Parathyroid adenoma (tissue), 2 donors: ENCODE data around the gene USP13.

ENCODE experiments used
- H2AFZ ChIP-seq: fragments of 300-600 bp; sonication (generic); one replicate; pipeline ENCODE4 v1.7.0; 2017; ENCODE audit warnings: antibody characterized with exemption, mild to moderate bottlenecking
- H3K27ac ChIP-seq: fragments of 300-600 bp; sonication (generic); one replicate; pipeline ENCODE4 v1.7.0; 2017
- H3K27me3 ChIP-seq: fragments of 300-600 bp; sonication (generic); one replicate; pipeline ENCODE4 v1.7.0; 2017; ENCODE audit warnings: low read length; ENCODE audit not compliant: control insufficient read depth, insufficient read depth
- H3K36me3 ChIP-seq: fragments of 300-600 bp; sonication (generic); one replicate; pipeline ENCODE4 v1.7.0; 2017; ENCODE audit warnings: low read length; ENCODE audit not compliant: control insufficient read depth, insufficient read depth
- H3K4me1 ChIP-seq: fragments of 300-600 bp; sonication (generic); one replicate; pipeline ENCODE4 v1.7.0; 2017; ENCODE audit warnings: control low read depth
- H3K4me2 ChIP-seq: fragments of 300-600 bp; sonication (generic); one replicate; pipeline ENCODE4 v1.7.0; 2017; ENCODE audit warnings: low read length
- H3K4me3 ChIP-seq: fragments of 300-600 bp; sonication (generic); one replicate; pipeline ENCODE4 v1.7.0; 2017; ENCODE audit warnings: low read depth, low read length
- H3K79me2 ChIP-seq: fragments of 300-600 bp; sonication (generic); one replicate; pipeline ENCODE4 v1.7.0; 2017; ENCODE audit warnings: control low read depth
- H3K9ac ChIP-seq: fragments of 300-600 bp; sonication (generic); one replicate; pipeline ENCODE4 v1.7.0; 2017; ENCODE audit warnings: mild to moderate bottlenecking
- H3K9me3 ChIP-seq: fragments of 300-600 bp; sonication (generic); one replicate; pipeline ENCODE4 v1.7.0; 2017; ENCODE audit warnings: low read length; ENCODE audit not compliant: control insufficient read depth
- CTCF ChIP-seq: fragments of 300-600 bp; sonication (generic); IDR thresholded peaks from one replicate; pipeline ENCODE4 v1.7.0; 2017; ENCODE audit warnings: antibody characterized with exemption, mild to moderate bottlenecking
- donor health status: primary hyperparathyroidism.

The USP13 gene

GRCh38 chr3:179663093-179663492 is 10.3 kb downstream of the USP13 start:
- no peaks in the 10 kb centered on the region for H3K36me3 ChIP-seq
- H3K27ac ChIP-seq: no peak overlapping the region
- no peak for TF ChIP-seq CTCF
- no peaks in the 10 kb centered on the region for H3K4me1 ChIP-seq
- H3K4me2 ChIP-seq: no peak overlapping the region
- H3K9ac ChIP-seq: no peak overlapping the region
- no peak overlapping the region for H2AFZ ChIP-seq
- H3K27me3 ChIP-seq: no peaks in the 10 kb centered on the region
- peaks cover 13% of the 10 kb centered on the region for H3K79me2 ChIP-seq
- H3K9me3 ChIP-seq: no peaks in the 10 kb centered on the region
- no peak overlapping the region for H3K4me3 ChIP-seq

- Histone ChIP-seq H3K9me3 (no peaks in the 10 kb centered on the region), H3K9ac (no peak overlapping the region), H3K27ac (no peak overlapping the region), H3K4me3 (no peak overlapping the region), H3K36me3 (no peaks in the 10 kb centered on the region), H3K4me1 (no peaks in the 10 kb centered on the region), H3K27me3 (no peaks in the 10 kb centered on the region), H2AFZ (no peak overlapping the region), H3K4me2 (no peak overlapping the region), H3K79me2 (peaks cover 9% of the 10 kb centered on the region)
- no peak for TF ChIP-seq CTCF
Observed at GRCh38 chr3:179666030-179666429, 13.2 kb downstream of the USP13 start.

GRCh38 chr3:179666436-179667035 is 13.7 kb downstream of the USP13 start:
- TF ChIP-seq CTCF: no peak
- H3K4me2 ChIP-seq: no peak overlapping the region
- H2AFZ ChIP-seq: no peak overlapping the region
- no peak overlapping the region for H3K4me3 ChIP-seq
- no peaks in the 10 kb centered on the region for H3K36me3 ChIP-seq
- H3K9ac ChIP-seq: no peak overlapping the region
- H3K79me2 ChIP-seq: peaks cover 8% of the 10 kb centered on the region
- no peak overlapping the region for H3K27ac ChIP-seq
- no peaks in the 10 kb centered on the region for H3K4me1 ChIP-seq
- no peaks in the 10 kb centered on the region for H3K9me3 ChIP-seq
- no peaks in the 10 kb centered on the region for H3K27me3 ChIP-seq

GRCh38 chr3:179668429-179668828 is 15.6 kb downstream of the USP13 start:
- Histone ChIP-seq H3K4me1 (no peaks in the 10 kb centered on the region), H3K9me3 (no peaks in the 10 kb centered on the region), H3K36me3 (no peaks in the 10 kb centered on the region), H2AFZ (no peak overlapping the region), H3K27ac (no peak overlapping the region), H3K27me3 (no peaks in the 10 kb centered on the region), H3K4me3 (no peak overlapping the region), H3K4me2 (no peak overlapping the region), H3K79me2 (peaks cover 6% of the 10 kb centered on the region), H3K9ac (no peak overlapping the region)
- no peak for TF ChIP-seq CTCF

- Histone ChIP-seq H2AFZ (no peak overlapping the region), H3K9me3 (no peaks in the 10 kb centered on the region), H3K9ac (no peak overlapping the region), H3K27ac (no peak overlapping the region), H3K4me1 (no peaks in the 10 kb centered on the region), H3K4me3 (no peak overlapping the region), H3K27me3 (no peaks in the 10 kb centered on the region), H3K36me3 (no peaks in the 10 kb centered on the region), H3K4me2 (no peak overlapping the region), H3K79me2 (peaks cover 2% of the 10 kb centered on the region)
- no peak for TF ChIP-seq CTCF
Observed at GRCh38 chr3:179670311-179670710, 17.5 kb downstream of the USP13 start.
